H9 (cell line): Measurements from ENCODE around the gene CLECL1. TPM values are rescaled to one million over a fixed set of nuclear protein-coding genes. Genes with fewer than 3 reads are reported as not detected.

Experiments
- DNase-seq: peaks from one replicate; pipeline ENCODE4 v3.0.0-alpha.2; 2017
- H2AFZ ChIP-seq: one replicate; pipeline ENCODE4 v1.6.1; 2013; ENCODE audit warnings: mild to moderate bottlenecking, low read length, control low read depth, moderate library complexity
- H2AK5ac ChIP-seq: 2 replicates; pipeline ENCODE4 v1.6.1; 2013; ENCODE audit warnings: low read length, control low read depth, mixed read lengths; ENCODE audit not compliant: insufficient read length
- H2BK120ac ChIP-seq: one replicate; pipeline ENCODE4 v1.6.1; 2013; ENCODE audit warnings: low read depth, mild to moderate bottlenecking, low read length, control low read depth, inconsistent platforms; ENCODE audit not compliant: poor library complexity, severe bottlenecking
- H2BK12ac ChIP-seq: 2 replicates; pipeline ENCODE4 v1.6.1; 2013; ENCODE audit warnings: low read length, control low read depth, mixed read lengths, low read depth; ENCODE audit not compliant: insufficient read length
- H2BK15ac ChIP-seq: 2 replicates; pipeline ENCODE4 v1.6.1; 2013; ENCODE audit warnings: low read depth, low read length, control low read depth
- H2BK20ac ChIP-seq: one replicate; pipeline ENCODE4 v1.6.1; 2013; ENCODE audit warnings: low read depth, mild to moderate bottlenecking, low read length, control low read depth, inconsistent platforms; ENCODE audit not compliant: poor library complexity, severe bottlenecking
- H2BK5ac ChIP-seq: 2 replicates; pipeline ENCODE4 v1.6.1; 2013; ENCODE audit warnings: low read length, control low read depth, mixed read lengths; ENCODE audit not compliant: insufficient read length
- H3K14ac ChIP-seq: 2 replicates; pipeline ENCODE4 v1.6.1; 2013; ENCODE audit warnings: low read length, control low read depth; ENCODE audit not compliant: insufficient read depth
- H3K18ac ChIP-seq: 2 replicates; pipeline ENCODE4 v1.6.1; 2013; ENCODE audit warnings: low read depth, mild to moderate bottlenecking, mixed read lengths, low read length, control low read depth; ENCODE audit not compliant: insufficient read length
- H3K23ac ChIP-seq: 2 replicates; pipeline ENCODE4 v1.6.1; 2013; ENCODE audit warnings: low read length, control low read depth, mixed read lengths, low read depth; ENCODE audit not compliant: insufficient read length
- H3K23me2 ChIP-seq: 2 replicates; pipeline ENCODE4 v1.6.1; 2013; ENCODE audit warnings: low read depth, mild to moderate bottlenecking, mixed read lengths, low read length, control low read depth; ENCODE audit not compliant: insufficient read length, poor library complexity, severe bottlenecking
- H3K27ac ChIP-seq: 2 replicates; pipeline ENCODE4 v1.5.1; 2013; ENCODE audit warnings: low read length, control low read depth, mixed read lengths, low read depth; ENCODE audit not compliant: insufficient read length
- H3K27me3 ChIP-seq: 2 replicates; pipeline ENCODE4 v1.6.1; 2013; ENCODE audit warnings: low read length, control low read depth, inconsistent platforms; ENCODE audit not compliant: insufficient read depth
- H3K4ac ChIP-seq: 2 replicates; pipeline ENCODE4 v1.6.1; 2013; ENCODE audit warnings: low read depth, mild to moderate bottlenecking, control low read depth, inconsistent platforms, low read length, moderate library complexity
- H3K4me1 ChIP-seq: 2 replicates; pipeline ENCODE4 v1.6.1; 2013; ENCODE audit warnings: low read length, control low read depth, inconsistent platforms; ENCODE audit not compliant: insufficient read depth
- H3K4me2 ChIP-seq: 2 replicates; pipeline ENCODE4 v1.6.1; 2013; ENCODE audit warnings: low read length, control low read depth, mixed read lengths; ENCODE audit not compliant: insufficient read length, insufficient read depth
- H3K56ac ChIP-seq: 2 replicates; pipeline ENCODE4 v1.6.1; 2013; ENCODE audit warnings: low read depth, mild to moderate bottlenecking, mixed read lengths, low read length, control low read depth; ENCODE audit not compliant: insufficient read length
- H3K79me1 ChIP-seq: 2 replicates; pipeline ENCODE4 v1.6.1; 2013; ENCODE audit warnings: low read depth, mild to moderate bottlenecking, moderate library complexity, low read length, control low read depth, inconsistent platforms; ENCODE audit not compliant: insufficient read depth, poor library complexity, severe bottlenecking
- H3K79me2 ChIP-seq: 2 replicates; pipeline ENCODE4 v1.6.1; 2013; ENCODE audit warnings: low read length, control low read depth, inconsistent platforms; ENCODE audit not compliant: insufficient read depth
- H3K9ac ChIP-seq: 2 replicates; pipeline ENCODE4 v1.6.1; 2013; ENCODE audit warnings: low read length, control low read depth, mixed read lengths; ENCODE audit not compliant: insufficient read length; ENCODE audit errors: extremely low read depth
- H3K9me3 ChIP-seq: one replicate; pipeline ENCODE4 v1.6.1; 2013; ENCODE audit warnings: low read depth, low read length, inconsistent platforms; ENCODE audit not compliant: control insufficient read depth
- H3T11ph ChIP-seq: one replicate; pipeline ENCODE4 v1.6.1; 2013; ENCODE audit warnings: mild to moderate bottlenecking, low read length, control low read depth, inconsistent platforms
- H4K20me1 ChIP-seq: one replicate; pipeline ENCODE4 v1.6.1; 2013; ENCODE audit not compliant: control insufficient read depth, insufficient read length, insufficient read depth
- H4K5ac ChIP-seq: 2 replicates; pipeline ENCODE4 v1.6.1; 2013; ENCODE audit warnings: low read depth, mild to moderate bottlenecking, mixed read lengths, low read length, control low read depth; ENCODE audit not compliant: insufficient read length
- H4K8ac ChIP-seq: replicated peaks from 2 replicates; pipeline ENCODE4 v1.6.1; 2013; ENCODE audit warnings: low read length, control low read depth, mixed read lengths, low read depth; ENCODE audit not compliant: insufficient read length
- H4K91ac ChIP-seq: 2 replicates; pipeline ENCODE4 v1.6.1; 2013; ENCODE audit warnings: low read depth, mild to moderate bottlenecking, moderate library complexity, mixed read lengths, low read length, control low read depth; ENCODE audit not compliant: insufficient read length
- H3K27ac Mint-ChIP-seq, 3 experiments: 2 replicates in 2 of 3; 3 replicates in 1 of 3; pipeline ENCODE4 v1.8.0; 2020 to 2021; ENCODE audit warnings: mixed read lengths in 3 of 3, mild to moderate bottlenecking in 1 of 3, moderate library complexity in 1 of 3
- H3K27me3 Mint-ChIP-seq: 2 replicates; pipeline ENCODE4 v1.8.0; 2021; ENCODE audit warnings: low read depth, mild to moderate bottlenecking, moderate library complexity, mixed read lengths
- H3K36me3 Mint-ChIP-seq, 3 experiments: 2 replicates in 2 of 3; 3 replicates in 1 of 3; pipeline ENCODE4 v1.8.0; 2020 to 2021; ENCODE audit warnings: low read depth in 3 of 3, mixed read lengths in 3 of 3; ENCODE audit not compliant: insufficient read depth in 1 of 3
- H3K4me1 Mint-ChIP-seq, 2 experiments: 2 replicates each; pipeline ENCODE4 v1.8.0; 2020; ENCODE audit warnings: mixed read lengths in 2 of 2
- H3K4me3 Mint-ChIP-seq, 2 experiments: 2 replicates in 1 of 2; 3 replicates in 1 of 2; pipeline ENCODE4 v1.8.0; 2020 to 2021; ENCODE audit warnings: mild to moderate bottlenecking in 2 of 2, mixed read lengths in 2 of 2, moderate library complexity in 1 of 2
- H3K9me3 Mint-ChIP-seq, 2 experiments: 2 replicates in 1 of 2; 3 replicates in 1 of 2; pipeline ENCODE4 v1.8.0; 2020; ENCODE audit warnings: mild to moderate bottlenecking in 2 of 2, mixed read lengths in 2 of 2, moderate library complexity in 1 of 2
- WGBS: extraction: QIAGEN DNeasy Blood & Tissue Kit; methylation state at CpG from one replicate; pipeline ENCODE4 v1.1.7; 2013; ENCODE audit warnings: missing lambda C conversion rate, low lambda C conversion rate, mixed read lengths; ENCODE audit not compliant: insufficient read length; ENCODE audit errors: extremely low coverage; 5-methylcytosine and 5-hydroxymethylcytosine counted together
- total RNA-seq: library from RNA; stranded (reverse); gene quantifications from 2 replicates; pipeline ENCODE4 v1.2.1, GENCODE V29; 2021
- TF ChIP-seq, protein P1 (sequence below): fragments of 200-600 bp; sonication (generic); conservative IDR thresholded peaks from 3 replicates; pipeline ENCODE4 v1.8.0; 2021; ENCODE audit warnings: antibody characterized with exemption, mild to moderate bottlenecking

The CLECL1 gene
- total RNA-seq, 1 experiment from 2014 or later, result not detected

DNA sequence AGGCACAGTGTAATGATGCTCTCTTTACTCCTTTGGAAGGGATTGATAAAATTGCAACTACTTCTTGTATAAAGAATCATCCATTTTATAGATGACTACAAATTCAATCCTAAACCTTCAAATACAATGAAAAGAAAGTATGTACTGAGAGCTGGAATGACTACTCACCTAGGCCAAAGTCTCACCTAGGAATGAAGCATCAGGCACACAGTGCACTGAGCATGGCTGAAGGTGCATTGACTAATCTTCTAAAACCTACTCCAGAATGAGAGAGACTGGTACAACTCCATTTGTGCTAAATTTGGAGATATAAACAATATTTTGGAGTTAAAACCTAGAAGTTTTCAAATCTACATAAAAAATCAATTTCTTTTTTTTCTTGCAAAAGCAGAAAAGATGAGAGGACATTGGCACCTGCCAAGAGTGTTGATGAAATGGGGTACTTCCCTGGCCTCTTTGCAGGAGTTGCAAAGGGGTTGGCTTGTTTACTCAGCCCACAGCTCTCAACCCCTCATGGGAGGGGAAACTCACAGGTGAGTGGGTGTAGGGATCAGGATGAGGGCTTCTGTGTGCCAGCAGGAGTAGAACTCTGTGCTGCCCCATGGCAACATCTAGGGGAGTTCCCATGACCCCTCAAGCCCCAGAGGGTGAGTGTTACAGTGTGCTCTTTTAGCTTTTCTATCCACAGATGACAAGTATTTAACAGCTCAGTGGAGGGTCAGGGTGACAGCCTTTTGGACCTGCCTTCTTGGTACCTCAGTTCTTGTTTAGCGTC lies 31.3 kb downstream of the CLECL1 start:
- H3K4me2 ChIP-seq, result no peak overlapping the region
- no CpG with 5 or more reads among the region's 1 CpG for WGBS
- H3K9ac ChIP-seq, result no peak overlapping the region
- no peak overlapping the region for H2AFZ ChIP-seq
- no peak overlapping the region for H3K18ac ChIP-seq
- H2BK15ac ChIP-seq, result no peak overlapping the region
- no peak overlapping the region for H3K14ac ChIP-seq
- H4K91ac ChIP-seq, result no peak overlapping the region
- H2BK5ac ChIP-seq, result no peak overlapping the region
- no peak overlapping the region for H4K5ac ChIP-seq
- no peak overlapping the region for H2AK5ac ChIP-seq
- no peaks in the 10 kb centered on the region for H3K79me1 ChIP-seq
- H3K23me2 ChIP-seq, result no peaks in the 10 kb centered on the region
- H3K9me3 ChIP-seq, result peaks cover 2% of the 10 kb centered on the region
- no peaks in the 10 kb centered on the region for H3K27me3 ChIP-seq
- Mint-ChIP-seq H3K36me3 (peaks cover 4 to 21% (median 21%) of the 10 kb centered on the region in 3 experiments; a peak in 6 of 7 replicates), H3K4me3 (no peak overlapping the region), H3K4me1 (peaks cover 0 to 4% of the 10 kb centered on the region in 2 experiments; a peak in 1 of 4 replicates), H3K27me3 (peaks cover 5% of the 10 kb centered on the region), H3K9me3 (peaks cover 44 to 47% of the 10 kb centered on the region in 2 experiments), H3K27ac (no peak overlapping the region)
- TF ChIP-seq, protein P1, sequence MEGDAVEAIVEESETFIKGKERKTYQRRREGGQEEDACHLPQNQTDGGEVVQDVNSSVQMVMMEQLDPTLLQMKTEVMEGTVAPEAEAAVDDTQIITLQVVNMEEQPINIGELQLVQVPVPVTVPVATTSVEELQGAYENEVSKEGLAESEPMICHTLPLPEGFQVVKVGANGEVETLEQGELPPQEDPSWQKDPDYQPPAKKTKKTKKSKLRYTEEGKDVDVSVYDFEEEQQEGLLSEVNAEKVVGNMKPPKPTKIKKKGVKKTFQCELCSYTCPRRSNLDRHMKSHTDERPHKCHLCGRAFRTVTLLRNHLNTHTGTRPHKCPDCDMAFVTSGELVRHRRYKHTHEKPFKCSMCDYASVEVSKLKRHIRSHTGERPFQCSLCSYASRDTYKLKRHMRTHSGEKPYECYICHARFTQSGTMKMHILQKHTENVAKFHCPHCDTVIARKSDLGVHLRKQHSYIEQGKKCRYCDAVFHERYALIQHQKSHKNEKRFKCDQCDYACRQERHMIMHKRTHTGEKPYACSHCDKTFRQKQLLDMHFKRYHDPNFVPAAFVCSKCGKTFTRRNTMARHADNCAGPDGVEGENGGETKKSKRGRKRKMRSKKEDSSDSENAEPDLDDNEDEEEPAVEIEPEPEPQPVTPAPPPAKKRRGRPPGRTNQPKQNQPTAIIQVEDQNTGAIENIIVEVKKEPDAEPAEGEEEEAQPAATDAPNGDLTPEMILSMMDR, result no peak
- no peak overlapping the region for H2BK120ac ChIP-seq
- H3K79me2 ChIP-seq, result no peaks in the 10 kb centered on the region
- H3K56ac ChIP-seq, result no peak overlapping the region
- H2BK20ac ChIP-seq, result no peak overlapping the region
- H3T11ph ChIP-seq, result no peak overlapping the region
- H3K4ac ChIP-seq, result no peak overlapping the region
- H4K8ac ChIP-seq, result no peak overlapping the region
- no peak overlapping the region for H3K23ac ChIP-seq
- no peak for DNase-seq
- H3K4me1 ChIP-seq, result no peaks in the 10 kb centered on the region
- H4K20me1 ChIP-seq, result no peaks in the 10 kb centered on the region
- no peak overlapping the region for H2BK12ac ChIP-seq
- no peak overlapping the region for H3K27ac ChIP-seq
